B cell (primary cell): ENCODE results near the gene CCDC170. TPM values are rescaled to one million over a fixed set of nuclear protein-coding genes. Genes with fewer than 3 reads are reported as not detected.

Experiments used
- ATAC-seq: fragments of 200-7000 bp; cut with Tn5 transposase; one replicate; pipeline ENCODE4 v1.10.0; 2021; ENCODE audit warnings: low read depth, mild to moderate bottlenecking, moderate number of reproducible peaks, moderate library complexity
- CTCF ChIA-PET: fragments of 350-600 bp; sonication (Branson Sonifier 250); formaldehyde crosslinking; loops from one replicate; lab custom pipeline; 2021; ENCODE audit warnings: antibody characterized with exemption, inconsistent platforms; lab: Charles Lee
- POLR2A ChIA-PET: fragments of 350-600 bp; sonication (Branson Sonifier 250); formaldehyde crosslinking; loops from one replicate; lab custom pipeline; 2021; ENCODE audit warnings: antibody characterized with exemption; lab: Charles Lee
- DNase-seq: peaks from one replicate; pipeline ENCODE4 v3.0.0; 2013
- H2AFZ ChIP-seq: 2 replicates; pipeline ENCODE4 v1.6.1; 2012; ENCODE audit warnings: mild to moderate bottlenecking, low read depth, low read length; ENCODE audit not compliant: insufficient read depth, poor library complexity, severe bottlenecking
- H3K27ac ChIP-seq, 2 donors: 1 replicate in 1 of 2; 2 replicates in 1 of 2; pipeline ENCODE4 v1.5.1; 2012 to 2013; ENCODE audit warnings: low read length in 2 of 2, mild to moderate bottlenecking in 2 of 2, moderate library complexity in 1 of 2
- H3K27me3 ChIP-seq, 4 experiments: fragments of 200-600 bp in 1 of 4; sonication (generic) in 1 of 4; replicated peaks in 1 of 4; 1 replicate in 2 of 4; 2 replicates in 2 of 4; pipeline versions ENCODE4 v1.6.1 to v1.7.0; 2013 to 2016; ENCODE audit warnings: low read length in 3 of 4, mild to moderate bottlenecking in 2 of 4, mixed read lengths in 1 of 4, moderate library complexity in 1 of 4; ENCODE audit not compliant: insufficient read depth in 4 of 4, control insufficient read depth in 3 of 4; ENCODE audit errors: control extremely low read depth in 1 of 4
- H3K36me3 ChIP-seq, 2 experiments: replicated peaks in 1 of 2; 1 replicate in 1 of 2; 2 replicates in 1 of 2; pipeline versions ENCODE4 v1.6.1 to v1.7.1; 2013; ENCODE audit warnings: low read length in 1 of 2; ENCODE audit not compliant: insufficient read depth in 2 of 2, control insufficient read depth in 1 of 2; ENCODE audit errors: control extremely low read depth in 1 of 2, extremely low read depth in 1 of 2
- H3K4me1 ChIP-seq, 2 donors: fragments of 200-600 bp in 1 of 2; sonication (generic) in 1 of 2; 1 replicate in 1 of 2; 2 replicates in 1 of 2; pipeline versions ENCODE4 v1.5.1 to v1.6.1; 2013 to 2017; ENCODE audit warnings: low read length in 2 of 2; ENCODE audit not compliant: control insufficient read depth in 2 of 2, insufficient read depth in 2 of 2
- H3K4me2 ChIP-seq: replicated peaks from 2 replicates; pipeline ENCODE3; 2012; ENCODE audit warnings: mild to moderate bottlenecking, low read depth, low read length; ENCODE audit not compliant: poor library complexity, severe bottlenecking
- H3K4me3 ChIP-seq, 5 experiments: fragments of 200-600 bp in 1 of 5; sonication (generic) in 1 of 5; 1 replicate in 3 of 5; 2 replicates in 2 of 5; pipeline versions ENCODE4 v1.5.1 to v1.7.0; 2011 to 2016; ENCODE audit warnings: low read length in 4 of 5, mild to moderate bottlenecking in 4 of 5, low read depth in 2 of 5, control low read depth in 1 of 5, moderate library complexity in 1 of 5; ENCODE audit not compliant: insufficient read depth in 1 of 5; ENCODE audit errors: control extremely low read depth in 1 of 5, extremely low read depth in 1 of 5
- H3K79me2 ChIP-seq: fragments of 200-600 bp; sonication (generic); one replicate; pipeline ENCODE4 v1.6.0; 2016; ENCODE audit warnings: low read length; ENCODE audit not compliant: control insufficient read depth, insufficient read depth
- H3K9ac ChIP-seq: fragments of 200-600 bp; sonication (generic); 2 replicates; pipeline ENCODE4 v1.6.1; 2017; ENCODE audit warnings: mild to moderate bottlenecking, low read length, moderate library complexity
- H3K9me3 ChIP-seq, 3 donors: one replicate each; pipeline versions ENCODE4 v1.6.1 to v1.7.1; 2013; ENCODE audit warnings: low read length in 2 of 3; ENCODE audit not compliant: control insufficient read depth in 2 of 3, insufficient read depth in 1 of 3; ENCODE audit errors: control extremely low read depth in 1 of 3
- H4K20me1 ChIP-seq: 2 replicates; pipeline ENCODE4 v1.6.0; 2012; ENCODE audit warnings: mild to moderate bottlenecking, low read length; ENCODE audit not compliant: insufficient read depth, control insufficient read depth, poor library complexity, severe bottlenecking
- H3K27ac Mint-ChIP-seq: one replicate; pipeline ENCODE4 v1.8.0; 2021; ENCODE audit warnings: mixed read lengths
- H3K27me3 Mint-ChIP-seq: one replicate; pipeline ENCODE4 v1.8.0; 2021; ENCODE audit warnings: mixed read lengths
- H3K4me1 Mint-ChIP-seq: one replicate; pipeline ENCODE4 v1.8.0; 2021; ENCODE audit warnings: mixed read lengths
- H3K4me3 Mint-ChIP-seq: one replicate; pipeline ENCODE4 v1.8.0; 2021; ENCODE audit warnings: mixed read lengths
- H3K9me3 Mint-ChIP-seq: one replicate; pipeline ENCODE4 v1.8.0; 2022; ENCODE audit warnings: mixed read lengths; ENCODE audit not compliant: insufficient read depth
- EZH2 ChIP-seq: IDR thresholded peaks from 2 replicates; pipeline ENCODE4 v1.6.1; 2012; ENCODE audit warnings: borderline replicate concordance, low read depth, mild to moderate bottlenecking, moderate library complexity, low read length; ENCODE audit not compliant: insufficient read depth, poor library complexity, severe bottlenecking
- whole genome bisulfite sequencing: methylation state at CpG from one replicate; pipeline ENCODE4 v1.1.5; 2013; ENCODE audit warnings: missing lambda C conversion rate; ENCODE audit not compliant: insufficient coverage; 5-methylcytosine and 5-hydroxymethylcytosine counted together
- intact Hi-C: fragments of 100-400 bp; cut with micrococcal nuclease; formaldehyde crosslinking; loops from one replicate; pipeline ENCODE4 v1.10.0; 2022
- polyA plus RNA-seq: library from polyadenylated mRNA; depleted of rRNA; stranded (reverse); fragments of >200 nt; gene quantifications from 2 replicates; pipeline ENCODE4 v1.2.3, GENCODE V29; 2012
- total RNA-seq, 2 donors: library from RNA; stranded (reverse); fragments of 120-200 nt in 1 of 2; gene quantifications; 1 replicate in 1 of 2; 2 replicates in 1 of 2; pipeline versions ENCODE4 v1.2.3 to v1.2.4, GENCODE V29; 2013 to 2022
- TF ChIP-seq, protein P1 (sequence below): fragments of 200-600 bp; IDR thresholded peaks from one replicate; pipeline ENCODE4 v1.8.0; 2022; ENCODE audit warnings: antibody characterized with exemption, mild to moderate bottlenecking

CCDC170 gene
- total and polyA plus RNA-seq, 2 donors (not counting 1 experiment from before 2014, with no cell fraction given) = 0.01 TPM; not detected in 1

GRCh38 chr6:151536188-151536479, 42.3 kb downstream of the CCDC170 start:
- no peak overlapping the region for H2AFZ ChIP-seq
- no peak overlapping the region for H3K4me3 ChIP-seq
- intact Hi-C loops = no loop called here
- ChIA-PET CTCF (interaction anchor here (0.7 kb wide), 1 partner anchor 31 kb away, joined by 3 read pairs; no protein-coding TSS in a partner anchor), POLR2A (no interaction called here)
- no peak overlapping the region for H3K4me3 Mint-ChIP-seq
- DNase-seq (no peak), ATAC-seq (no peak)
- no peaks in the 10 kb centered on the region for H4K20me1 ChIP-seq
- H3K36me3 ChIP-seq = no peaks in the 10 kb centered on the region
- no peaks in the 10 kb centered on the region for H3K4me1 Mint-ChIP-seq
- H3K4me2 ChIP-seq = no peak overlapping the region
- H3K4me1 ChIP-seq = no peaks in the 10 kb centered on the region
- no peak overlapping the region for H3K27ac Mint-ChIP-seq
- no peak for TF ChIP-seq EZH2
- TF ChIP-seq, protein P1, sequence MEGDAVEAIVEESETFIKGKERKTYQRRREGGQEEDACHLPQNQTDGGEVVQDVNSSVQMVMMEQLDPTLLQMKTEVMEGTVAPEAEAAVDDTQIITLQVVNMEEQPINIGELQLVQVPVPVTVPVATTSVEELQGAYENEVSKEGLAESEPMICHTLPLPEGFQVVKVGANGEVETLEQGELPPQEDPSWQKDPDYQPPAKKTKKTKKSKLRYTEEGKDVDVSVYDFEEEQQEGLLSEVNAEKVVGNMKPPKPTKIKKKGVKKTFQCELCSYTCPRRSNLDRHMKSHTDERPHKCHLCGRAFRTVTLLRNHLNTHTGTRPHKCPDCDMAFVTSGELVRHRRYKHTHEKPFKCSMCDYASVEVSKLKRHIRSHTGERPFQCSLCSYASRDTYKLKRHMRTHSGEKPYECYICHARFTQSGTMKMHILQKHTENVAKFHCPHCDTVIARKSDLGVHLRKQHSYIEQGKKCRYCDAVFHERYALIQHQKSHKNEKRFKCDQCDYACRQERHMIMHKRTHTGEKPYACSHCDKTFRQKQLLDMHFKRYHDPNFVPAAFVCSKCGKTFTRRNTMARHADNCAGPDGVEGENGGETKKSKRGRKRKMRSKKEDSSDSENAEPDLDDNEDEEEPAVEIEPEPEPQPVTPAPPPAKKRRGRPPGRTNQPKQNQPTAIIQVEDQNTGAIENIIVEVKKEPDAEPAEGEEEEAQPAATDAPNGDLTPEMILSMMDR = no peak
- H3K27ac ChIP-seq = no peak overlapping the region
- H3K9ac ChIP-seq = no peak overlapping the region
- peaks cover 12% of the 10 kb centered on the region for H3K27me3 Mint-ChIP-seq
- no peaks in the 10 kb centered on the region for H3K27me3 ChIP-seq
- 97% methylated on average over 7 of the region's 10 CpGs for WGBS
- peaks cover 0 to 16% (median 11%) of the 10 kb centered on the region in 3 donors for H3K9me3 ChIP-seq
- no peaks in the 10 kb centered on the region for H3K79me2 ChIP-seq
- H3K9me3 Mint-ChIP-seq = peaks cover 7% of the 10 kb centered on the region

GRCh38 chr6:151537556-151537955, 43.7 kb downstream of the CCDC170 start:
- no peaks in the 10 kb centered on the region for H3K4me1 ChIP-seq
- ATAC-seq (no peak), DNase-seq (no peak)
- H3K36me3 ChIP-seq = no peaks in the 10 kb centered on the region
- Mint-ChIP-seq H3K9me3 (peaks cover 7% of the 10 kb centered on the region), H3K4me3 (no peak overlapping the region), H3K4me1 (no peaks in the 10 kb centered on the region), H3K27ac (no peak overlapping the region), H3K27me3 (peaks cover 12% of the 10 kb centered on the region)
- no peak overlapping the region for H3K4me2 ChIP-seq
- H4K20me1 ChIP-seq = no peaks in the 10 kb centered on the region
- CTCF ChIA-PET = no interaction called here
- H3K27me3 ChIP-seq = no peaks in the 10 kb centered on the region
- no peak overlapping the region for H3K4me3 ChIP-seq
- POLR2A ChIA-PET = no interaction called here
- intact Hi-C loops = no loop called here
- no peak overlapping the region for H2AFZ ChIP-seq
- no peak overlapping the region for H3K27ac ChIP-seq
- no peak overlapping the region for H3K9ac ChIP-seq
- no peaks in the 10 kb centered on the region for H3K79me2 ChIP-seq
- TF ChIP-seq, protein P1 = no peak
- no peak for TF ChIP-seq EZH2
- H3K9me3 ChIP-seq = peaks cover 0 to 16% (median 11%) of the 10 kb centered on the region in 3 donors
